ENCODE measurements around the gene SLC2A1.
A peak's percentile ranks its signal among the peaks of the same experiment; 100 is the strongest.

SLC2A1 gene

GRCh38 chr1:42958488-42959319 lies at the start of gene SLC2A1:
Gene SLC2A1 (minus strand): TSS chr1:42958868. CDS start chr1:42958651, 217 bp downstream.
- DNase-seq (ENCODE audit: low read depth), result peak; percentile 92

DNA sequence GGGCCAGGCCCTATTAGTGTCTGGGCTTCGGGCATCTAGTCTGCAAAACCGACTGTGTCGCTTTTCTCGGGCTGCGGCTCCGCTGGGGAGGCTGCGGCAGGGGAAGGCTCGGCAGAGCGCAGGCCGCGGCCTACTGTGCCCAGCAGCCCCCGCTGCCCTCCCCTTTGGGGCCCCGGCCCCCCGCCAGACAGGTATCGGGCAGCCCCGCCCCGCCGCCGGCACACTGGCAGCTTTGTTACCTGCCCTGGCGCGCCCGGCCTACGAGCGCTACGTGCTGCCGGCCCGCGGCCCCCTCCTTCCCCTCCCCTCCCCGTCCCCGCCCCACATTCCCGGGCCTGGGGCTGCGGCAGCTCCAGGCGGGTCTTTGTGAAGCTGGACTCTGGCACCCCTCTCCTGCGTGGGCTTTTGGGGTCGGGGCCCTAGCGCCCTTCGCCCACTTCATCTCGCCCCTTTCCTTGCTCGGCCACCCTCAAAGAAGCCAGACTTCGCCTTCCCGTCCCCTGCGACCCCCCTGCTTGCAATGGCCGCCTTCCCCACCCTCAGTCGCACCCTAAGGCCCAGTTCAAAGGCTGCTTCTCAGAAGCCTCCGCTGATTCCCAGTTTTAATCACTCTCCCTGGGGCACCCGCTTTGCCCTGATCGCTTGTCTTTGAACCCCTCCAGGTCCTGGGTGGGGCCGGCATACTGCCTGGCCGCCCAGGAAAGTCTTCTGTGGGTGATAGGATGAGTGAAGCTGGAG lies 48.9 kb upstream of the SLC2A1 start:
- no peak for DNase-seq (ENCODE audit: low read depth)

GRCh38 chr1:43005460-43006361 lies 47.0 kb upstream of the SLC2A1 start:
- DNase-seq (ENCODE audit: low read depth), result no peak

DNA sequence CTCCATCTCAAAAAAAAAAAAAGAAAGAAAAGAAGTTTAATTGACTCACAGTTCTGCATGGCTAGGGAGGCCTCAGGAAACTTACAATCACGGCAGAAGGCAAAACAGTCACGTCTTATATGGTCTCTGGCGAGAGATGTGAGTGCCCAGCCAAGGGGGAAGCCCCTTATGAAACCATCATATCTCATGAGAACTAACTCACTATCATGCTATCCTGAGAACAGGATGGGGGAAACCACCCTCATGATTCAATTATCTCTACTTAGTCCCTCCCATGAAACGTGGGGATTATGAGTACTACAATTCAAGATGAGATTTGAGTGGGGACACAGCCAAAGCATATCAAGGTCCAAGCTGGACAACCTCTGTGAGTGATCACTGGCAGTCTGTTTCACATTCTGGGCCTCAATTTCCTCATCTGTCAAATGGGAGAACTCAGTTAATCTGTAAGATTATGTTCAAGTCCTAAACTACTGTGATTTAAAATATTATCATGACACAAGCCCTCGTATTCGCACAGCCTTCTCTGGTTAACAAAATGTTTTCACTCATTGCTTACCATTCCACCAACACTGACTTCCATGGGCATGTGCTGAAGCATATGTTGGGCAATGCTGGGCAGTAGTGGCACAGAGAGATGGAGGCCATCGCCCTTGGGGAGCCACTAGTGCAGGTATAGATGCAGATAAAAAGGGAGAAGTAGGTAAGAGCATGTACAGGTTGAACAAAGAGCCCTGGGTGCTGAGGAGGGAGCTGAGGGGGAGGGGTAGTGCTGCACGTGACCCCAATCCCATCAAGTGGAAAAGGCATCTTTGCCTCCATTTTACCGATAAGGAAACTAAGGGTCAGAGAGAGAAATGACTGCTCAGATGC lies 46.2 kb upstream of the SLC2A1 start:
- DNase-seq (ENCODE audit: low read depth), result no peak

DNA sequence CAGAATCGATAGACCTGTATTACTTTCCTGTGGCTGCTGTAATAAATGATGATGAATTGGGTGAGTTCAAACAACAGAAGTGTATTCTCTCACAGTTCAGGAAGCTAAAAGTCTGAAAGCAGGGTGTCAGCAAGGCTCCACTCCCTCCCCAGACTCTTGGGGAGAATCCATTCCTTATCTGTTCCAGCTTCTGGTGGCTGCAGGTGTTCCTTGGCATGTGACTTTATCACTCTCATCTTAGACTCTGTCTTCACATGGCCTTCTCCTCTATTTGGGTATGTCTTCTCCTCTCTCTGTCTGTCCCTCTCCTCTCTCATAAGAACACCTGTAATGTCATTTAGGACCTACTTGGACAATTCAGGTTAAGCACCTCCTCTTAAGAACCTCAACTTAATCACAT lies 44.1 kb upstream of the SLC2A1 start:
- DNase-seq (ENCODE audit: low read depth), result no peak

DNA sequence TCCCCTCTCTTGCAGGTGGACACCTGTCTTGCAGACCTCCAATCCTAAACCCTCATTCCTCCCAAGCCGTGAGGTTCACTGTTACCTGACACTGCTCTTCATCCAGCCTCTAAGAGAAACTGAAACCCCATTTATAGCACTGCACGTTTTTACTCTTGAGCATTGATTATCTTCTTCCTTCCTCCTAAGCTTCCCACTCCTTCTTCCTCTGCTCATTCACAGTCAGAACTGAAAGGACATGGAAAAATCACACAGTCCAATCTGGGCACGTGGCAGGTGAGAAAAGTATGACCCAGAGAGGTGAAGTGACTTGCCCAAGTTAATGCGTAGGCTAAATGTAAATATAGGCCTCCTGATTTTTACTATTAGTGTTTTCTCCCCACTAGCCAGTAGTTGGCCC lies 43.4 kb upstream of the SLC2A1 start:
- DNase-seq (ENCODE audit: low read depth), result no peak

- DNase-seq (ENCODE audit: low read depth), result no peak
Measured at GRCh38 chr1:43001434-43001833, 42.8 kb upstream of the SLC2A1 start.

DNA sequence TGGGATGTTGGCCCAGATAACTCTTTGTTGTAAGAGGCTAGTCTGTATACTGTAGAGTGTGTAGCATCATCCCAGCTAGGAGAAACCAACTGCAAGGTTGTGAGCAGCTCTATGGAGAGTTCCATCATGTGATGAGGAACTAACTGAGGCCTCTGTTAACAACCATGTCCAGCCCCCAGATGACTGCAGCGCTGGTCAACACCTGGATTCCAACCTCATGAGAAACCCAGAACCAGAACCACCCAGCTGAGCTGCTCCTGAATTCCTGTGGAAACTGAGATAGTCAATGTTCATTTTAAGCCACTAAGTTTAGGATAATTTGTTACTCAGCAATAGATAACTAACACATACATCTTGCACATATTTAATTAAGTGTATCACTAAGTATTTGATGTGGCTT lies 41.6 kb upstream of the SLC2A1 start:
- DNase-seq (ENCODE audit: low read depth), result no peak

- DNase-seq (ENCODE audit: low read depth), result no peak
Measured at GRCh38 chr1:42999308-42999707, 40.6 kb upstream of the SLC2A1 start.

- DNase-seq (ENCODE audit: low read depth), result no peak
Measured at GRCh38 chr1:42998386-42998785, 39.7 kb upstream of the SLC2A1 start.

DNA sequence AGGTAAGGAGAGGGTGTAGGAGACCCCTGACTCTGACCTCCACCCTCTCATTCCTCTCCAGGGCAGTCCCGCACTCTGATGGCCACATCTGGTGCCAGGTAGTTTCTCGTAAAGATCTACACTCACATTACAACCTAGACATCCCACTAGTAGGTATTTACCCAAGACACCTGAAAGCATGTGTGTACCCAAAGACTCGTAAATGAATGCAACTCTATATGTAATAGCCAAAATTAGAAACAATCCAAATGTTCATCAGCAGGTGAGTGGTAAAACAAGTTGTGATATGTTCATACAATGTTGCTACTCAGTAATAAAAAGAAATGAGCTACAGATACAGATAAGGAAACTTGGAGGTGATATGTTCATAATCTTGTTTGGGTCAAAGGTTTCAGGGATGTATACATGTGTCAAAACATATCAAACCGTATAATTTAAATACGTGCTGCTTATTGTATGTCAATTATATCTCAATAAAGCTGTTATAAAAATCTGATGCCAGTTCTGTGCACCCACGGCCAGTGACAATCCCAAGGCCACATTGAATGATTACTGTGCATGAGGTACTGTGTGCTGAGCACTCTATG lies 37.8 kb upstream of the SLC2A1 start:
- no peak for DNase-seq (ENCODE audit: low read depth)

DNA sequence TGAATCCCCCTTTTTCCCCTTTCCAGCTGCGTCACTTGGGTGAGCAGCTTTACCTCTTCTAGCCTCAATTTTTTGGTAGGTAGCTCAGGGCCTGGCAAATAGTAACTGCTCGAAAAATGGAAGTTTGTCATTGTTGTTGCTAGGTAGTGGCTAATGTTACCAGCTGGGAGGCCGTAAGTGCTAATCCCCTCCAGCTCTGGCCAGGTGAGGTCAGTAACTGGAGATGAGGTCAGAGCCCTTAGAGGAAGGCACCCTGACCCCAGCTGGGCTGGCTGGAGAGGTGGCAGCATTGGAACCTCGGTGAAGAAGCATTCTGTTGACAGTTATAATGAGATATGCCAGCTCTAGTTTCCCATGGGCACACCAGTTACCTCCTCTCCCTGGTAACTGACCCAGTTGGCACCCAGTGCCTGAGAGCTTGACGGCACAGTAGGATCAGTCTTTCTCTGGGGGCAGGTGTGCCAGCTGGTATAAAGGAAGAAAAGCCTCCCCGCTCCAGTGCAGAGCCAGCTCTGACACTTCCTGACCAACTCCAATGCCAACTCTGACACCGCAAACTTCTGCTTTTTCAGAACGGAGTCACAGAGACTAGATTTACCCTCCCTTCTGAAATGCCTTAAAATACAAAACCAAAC lies 35.0 kb upstream of the SLC2A1 start:
- no peak for DNase-seq (ENCODE audit: low read depth)

- DNase-seq (ENCODE audit: low read depth), result no peak
Measured at GRCh38 chr1:42992054-42992571, 33.4 kb upstream of the SLC2A1 start.

DNA sequence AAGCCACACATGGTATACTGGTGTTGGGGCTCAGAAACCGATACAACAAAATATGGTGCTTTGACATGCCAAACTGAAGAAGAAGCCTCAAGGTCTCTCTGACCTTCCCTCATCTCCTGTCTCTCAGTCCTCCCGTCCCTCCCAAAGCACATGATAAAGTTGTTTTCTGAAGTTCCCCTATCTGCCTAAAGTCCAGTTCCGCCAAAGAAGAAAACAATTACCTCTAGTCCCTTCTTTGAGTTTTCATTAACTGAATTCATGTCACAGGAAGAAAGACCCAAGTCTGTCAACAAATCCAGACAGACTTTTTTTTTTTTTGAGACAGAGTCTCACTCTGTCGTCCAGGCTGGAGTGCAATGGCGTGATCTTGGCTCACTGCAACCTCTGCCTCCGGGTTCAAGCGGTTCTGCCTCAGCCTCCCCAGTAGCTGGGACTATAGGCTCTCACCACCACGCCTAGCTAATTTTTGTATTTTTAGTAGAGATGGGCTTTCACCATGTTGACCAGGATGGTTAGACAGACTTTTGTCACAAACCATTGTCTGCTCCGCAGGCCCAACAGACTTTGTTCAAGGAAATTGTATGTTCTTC lies 32.2 kb upstream of the SLC2A1 start:
- DNase-seq (ENCODE audit: low read depth), result no peak

DNA sequence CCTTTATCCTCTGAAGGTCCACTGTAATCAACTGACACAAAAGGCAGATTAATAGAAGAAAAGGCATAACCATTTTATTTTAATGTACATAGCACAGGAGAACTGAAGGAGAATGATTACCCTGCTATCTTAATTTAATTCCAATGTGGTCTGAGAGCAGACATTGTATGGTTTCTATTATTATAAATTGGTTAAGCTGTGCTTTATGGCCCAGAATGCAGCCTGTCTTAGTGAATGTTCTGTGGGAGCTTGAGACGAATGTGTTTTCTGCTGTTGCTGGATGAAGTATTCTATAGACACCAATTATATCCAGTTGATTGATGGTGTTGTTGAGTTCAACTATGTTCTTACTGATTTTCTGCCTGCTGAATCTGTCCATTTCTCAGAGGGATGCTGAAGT lies 25.0 kb upstream of the SLC2A1 start:
- DNase-seq (ENCODE audit: low read depth), result no peak

- DNase-seq (ENCODE audit: low read depth), result no peak
Measured at GRCh38 chr1:42983253-42983652, 24.6 kb upstream of the SLC2A1 start.

- no peak for DNase-seq (ENCODE audit: low read depth)
Measured at GRCh38 chr1:42982641-42983040, 24.0 kb upstream of the SLC2A1 start.

DNA sequence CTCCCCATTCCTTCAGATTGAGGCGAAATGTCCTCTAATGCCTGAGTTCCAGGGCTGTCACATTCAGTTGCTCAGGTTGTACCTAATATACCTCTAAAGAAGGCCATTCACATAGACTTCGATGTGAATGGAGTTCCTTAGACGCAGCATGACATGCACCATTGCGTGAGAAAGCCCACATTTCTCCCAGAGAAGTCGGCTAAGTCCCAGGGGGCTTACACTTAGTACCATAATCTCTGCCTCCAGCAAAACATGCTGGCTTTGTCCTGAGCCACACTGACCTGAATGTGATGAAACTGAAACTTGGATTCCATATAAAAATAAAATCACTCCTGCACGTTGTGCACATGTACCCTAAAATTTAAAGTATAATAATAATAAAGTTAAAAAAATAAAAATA lies 23.2 kb upstream of the SLC2A1 start:
- DNase-seq (ENCODE audit: low read depth), result no peak

DNA sequence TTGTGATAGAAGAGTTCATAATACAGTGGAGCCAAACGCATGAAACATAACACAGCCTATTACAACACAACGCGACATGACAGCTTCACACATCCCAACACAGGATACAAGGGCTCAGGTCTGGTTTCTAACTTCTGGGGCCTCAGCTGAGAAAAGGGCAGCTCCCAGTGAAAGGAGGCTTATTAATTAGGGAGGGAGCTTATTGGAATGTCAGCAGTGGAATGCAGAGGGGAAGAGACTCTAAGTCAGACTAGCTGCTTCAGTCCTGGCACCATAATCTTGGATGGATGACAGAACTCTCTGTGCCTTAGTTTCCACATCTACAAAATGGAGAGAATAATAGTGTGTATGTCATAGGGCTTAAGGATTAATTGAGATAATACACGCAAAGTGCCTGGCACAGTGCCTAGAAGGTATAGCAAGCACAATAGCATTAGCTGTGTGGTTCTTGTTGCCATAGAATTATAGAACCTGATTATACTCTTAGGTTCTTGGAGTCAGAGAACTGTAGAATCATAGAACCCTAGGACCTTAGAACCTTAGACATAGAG lies 22.7 kb upstream of the SLC2A1 start:
- no peak for DNase-seq (ENCODE audit: low read depth)

Measured in stimulated activated CD8-positive, alpha-beta memory T cell treated with anti-CD3 and anti-CD28 coated beads, Interleukin-12 subunit alpha, Interleukin-12 subunit beta, amount 100 ng/mL, for 1 hour (primary cell).